Endothelial cell of umbilical vein (primary cell): ENCODE results near the gene GPSM1. TPM values are rescaled to one million over a fixed set of nuclear protein-coding genes. Genes with fewer than 3 reads are reported as not detected.

Experiments
- BruUV-seq: library from RNA; stranded (reverse); fragments of 400-500 nt; replicated peaks from 2 replicates; lab custom pipeline; 2021; lab: Mats Ljungman, UMichigan
- CTCF ChIA-PET: fragments of 300-600, 350-600 bp; sonication (Branson Sonifier 250); formaldehyde crosslinking; loops from one replicate; lab custom pipeline; 2021; ENCODE audit warnings: antibody characterized with exemption, inconsistent platforms; lab: Charles Lee
- POLR2A ChIA-PET: fragments of 300-600, 350-600 bp; sonication (Branson Sonifier 250); formaldehyde crosslinking; loops from one replicate; lab custom pipeline; 2021; ENCODE audit warnings: antibody characterized with exemption, inconsistent platforms; lab: Charles Lee
- DNase-seq: peaks from one replicate; pipeline ENCODE4 v3.0.0-alpha.2; 2011; ENCODE audit warnings: low read depth, low spot score
- FAIRE-seq: peaks from 2 replicates; lab custom pipeline; 2011; peaks lifted over from hg19 to GRCh38; lab: Jason Lieb, UNC
- H2AFZ ChIP-seq: 2 replicates; pipeline ENCODE4 v1.6.0; 2012; ENCODE audit warnings: low read depth, low read length, control low read depth, inconsistent platforms
- H3K27ac ChIP-seq: 2 replicates; pipeline ENCODE4 v1.5.1; 2011; ENCODE audit warnings: low read depth, mild to moderate bottlenecking, control low read depth, low read length, moderate library complexity; ENCODE audit not compliant: insufficient read depth
- H3K27me3 ChIP-seq, 2 experiments: 2 replicates each; pipeline versions ENCODE4 v1.6.0 to v1.6.1; 2011; ENCODE audit warnings: low read length in 2 of 2, mixed read lengths in 1 of 2; ENCODE audit not compliant: control insufficient read depth in 2 of 2, insufficient read depth in 2 of 2
- H3K36me3 ChIP-seq, 2 experiments: 2 replicates in 1 of 2; 3 replicates in 1 of 2; pipeline ENCODE4 v1.5.1; 2011; ENCODE audit warnings: low read length in 2 of 2, mild to moderate bottlenecking in 1 of 2, moderate library complexity in 1 of 2; ENCODE audit not compliant: control insufficient read depth in 2 of 2, insufficient read depth in 2 of 2; ENCODE audit errors: extremely low read depth in 1 of 2
- H3K4me1 ChIP-seq: 3 replicates; pipeline ENCODE4 v1.5.1; 2011; ENCODE audit warnings: mild to moderate bottlenecking, low read length; ENCODE audit not compliant: control insufficient read depth, insufficient read depth; ENCODE audit errors: extremely low read depth
- H3K4me2 ChIP-seq: 2 replicates; pipeline ENCODE4 v1.6.1; 2011; ENCODE audit warnings: low read length, control low read depth, mixed read lengths; ENCODE audit not compliant: insufficient read depth
- H3K4me3 ChIP-seq, 3 experiments: fragments of 200-600 bp in 1 of 3; sonication (generic), shearing (Covaris generic) in 1 of 3; replicated peaks in 1 of 3; 2 replicates each; pipeline ENCODE4 v1.5.1; 2011 to 2016; ENCODE audit warnings: control low read depth in 3 of 3, low read length in 3 of 3, mild to moderate bottlenecking in 2 of 3, inconsistent platforms in 1 of 3, low read depth in 1 of 3, moderate library complexity in 1 of 3; ENCODE audit not compliant: insufficient read depth in 1 of 3
- H3K79me2 ChIP-seq: 2 replicates; pipeline ENCODE4 v1.6.0; 2012; ENCODE audit warnings: low read length, inconsistent platforms; ENCODE audit not compliant: control insufficient read depth, insufficient read depth
- H3K9ac ChIP-seq: replicated peaks from 2 replicates; pipeline ENCODE3; 2011; ENCODE audit warnings: low read length, control low read depth; ENCODE audit not compliant: insufficient read depth; ENCODE audit errors: extremely low read depth
- H3K9me1 ChIP-seq: replicated peaks from 3 replicates; pipeline ENCODE4 v1.6.0; 2011; ENCODE audit warnings: mild to moderate bottlenecking, low read length; ENCODE audit not compliant: control insufficient read depth, insufficient read depth; ENCODE audit errors: extremely low read depth
- H3K9me3 ChIP-seq: replicated peaks from 2 replicates; pipeline ENCODE4 v1.5.1; 2012; ENCODE audit warnings: low read length, inconsistent platforms; ENCODE audit not compliant: control insufficient read depth, insufficient read depth
- H4K20me1 ChIP-seq: replicated peaks from 2 replicates; pipeline ENCODE3; 2011; ENCODE audit warnings: mild to moderate bottlenecking, low read length; ENCODE audit not compliant: control insufficient read depth, insufficient read depth; ENCODE audit errors: extremely low read depth
- CTCF ChIP-seq, 2 donors: IDR thresholded peaks; 1 replicate in 1 of 2; 2 replicates in 1 of 2; pipeline ENCODE4 v1.5.1; 2011; ENCODE audit warnings: low read length in 2 of 2, mild to moderate bottlenecking in 2 of 2, moderate library complexity in 2 of 2, control low read depth in 1 of 2, inconsistent platforms in 1 of 2, low read depth in 1 of 2; ENCODE audit not compliant: insufficient read depth in 1 of 2; ENCODE audit errors: extremely low read depth in 1 of 2
- EZH2 ChIP-seq: IDR thresholded peaks from 2 replicates; pipeline ENCODE4 v1.6.1; 2012; ENCODE audit warnings: borderline replicate concordance, low read depth, mild to moderate bottlenecking, moderate library complexity, low read length, inconsistent platforms; ENCODE audit not compliant: severe bottlenecking
- FOS ChIP-seq: IDR thresholded peaks from 2 replicates; pipeline ENCODE4 v1.6.1; 2011; ENCODE audit warnings: mild to moderate bottlenecking, low read length, moderate library complexity, borderline replicate concordance; ENCODE audit not compliant: insufficient read depth
- GATA2 ChIP-seq: IDR thresholded peaks from 2 replicates; pipeline ENCODE4 v1.7.0; 2011; ENCODE audit warnings: low read depth, mild to moderate bottlenecking, moderate library complexity, mixed read lengths, low read length; ENCODE audit not compliant: insufficient read length, insufficient read depth
- JUN ChIP-seq: IDR thresholded peaks from 2 replicates; pipeline ENCODE4 v1.6.1; 2011; ENCODE audit warnings: borderline replicate concordance, low read depth; ENCODE audit not compliant: insufficient read length, insufficient read depth
- MAX ChIP-seq: IDR thresholded peaks from 2 replicates; pipeline ENCODE4 v1.6.1; 2011; ENCODE audit not compliant: insufficient read depth, insufficient read length
- MYC ChIP-seq: IDR thresholded peaks from one replicate; pipeline ENCODE4 v1.6.1; 2011; ENCODE audit warnings: mild to moderate bottlenecking, low read depth, low read length
- POLR2A ChIP-seq: IDR thresholded peaks from 2 replicates; pipeline ENCODE4 v1.6.1; 2012; ENCODE audit warnings: low read depth, mild to moderate bottlenecking, control low read depth, low read length
- POLR2AphosphoS5 ChIP-seq: IDR thresholded peaks from 2 replicates; pipeline ENCODE4 v1.6.1; 2012; ENCODE audit warnings: low read depth, mild to moderate bottlenecking, control low read depth, low read length, moderate library complexity; ENCODE audit not compliant: insufficient read depth
- dilution Hi-C: fragments of 300-500 bp; cut with MboI; formaldehyde crosslinking; loops from one replicate; pipeline ENCODE4 v1.15.0; 2019; ENCODE audit warnings: low sequenced_read_pairs; ENCODE audit not compliant: extremely low pct_ligation_motif_present
- intact Hi-C: fragments of 100-400 bp; cut with micrococcal nuclease; formaldehyde crosslinking; loops from one replicate; pipeline ENCODE4 v1.10.0; 2022
- polyA plus RNA-seq, 4 experiments: library from polyadenylated mRNA; depleted of rRNA in 3 of 4; stranded (reverse) in 3 of 4; unstranded in 1 of 4; fragments of >200 nt; gene quantifications; 2 replicates each; pipeline versions ENCODE4 v1.2.1 to v1.2.3, GENCODE V29; 2011 to 2012; ENCODE audit warnings: missing spikeins in 1 of 4
- total RNA-seq: library from RNA; stranded (reverse); gene quantifications from 2 replicates; pipeline ENCODE4 v1.2.3, GENCODE V29; 2021

Gene GPSM1
- total and polyA plus RNA-seq, 2 donors (not counting 3 experiments of a cell fraction or from before 2014, with no cell fraction given): 34.6 to 47.1 TPM

- FAIRE-seq (no peak), DNase-seq (no peak)
- Histone ChIP-seq H3K27ac (no peak overlapping the region), H3K4me3 (no peak overlapping the region), H3K9ac (no peak overlapping the region), H2AFZ (no peak overlapping the region), H4K20me1 (no peaks in the 10 kb centered on the region), H3K36me3 (peaks cover 5 to 36% of the 10 kb centered on the region in 2 experiments), H3K9me1 (no peaks in the 10 kb centered on the region), H3K79me2 (no peaks in the 10 kb centered on the region), H3K4me1 (peaks cover 5% of the 10 kb centered on the region), H3K27me3 (no peaks in the 10 kb centered on the region), H3K4me2 (no peak overlapping the region), H3K9me3 (no peaks in the 10 kb centered on the region)
- ChIA-PET POLR2A (no interaction called here), CTCF (interaction anchor here (0.8 to 1.3 kb wide), 3 partner anchors 10 to 27 kb away, joined by 3 read pairs; no protein-coding TSS in a partner anchor)
- dilution Hi-C loops: no loop called here
- TF ChIP-seq MAX (no peak), GATA2 (no peak), CTCF (IDR thresholded peaks at IDR 0.05; ENCODE audit: extremely low read depth in 1 of 2, insufficient read depth in 1 of 2, low read depth in 1 of 2, low read length in 2 of 2) (no peak), EZH2 (no peak), MYC (no peak), JUN (no peak), POLR2AphosphoS5 (no peak), FOS (no peak), POLR2A (no peak)
- intact Hi-C loops: no loop called here
- no TSS peak for BruUV-seq
Measured at GRCh38 chr9:136338511-136338910, 11.2 kb downstream of the GPSM1 start.
